CD4-positive, alpha-beta T cell (primary cell): ENCODE data around the gene KLLN. TPM values are rescaled to one million over a fixed set of nuclear protein-coding genes. Genes with fewer than 3 reads are reported as not detected.
A peak's percentile ranks its signal among the peaks of the same experiment; 100 is the strongest.

Experiments
- ATAC-seq: fragments of 200-7000 bp; cut with Tn5 transposase; one replicate; pipeline ENCODE4 v1.10.0; 2022; ENCODE audit warnings: mild to moderate bottlenecking; ENCODE audit not compliant: poor library complexity
- CTCF ChIA-PET: fragments of 350-600 bp; sonication (Branson Sonifier 250); formaldehyde crosslinking; loops from one replicate; lab custom pipeline; 2021; ENCODE audit warnings: antibody characterized with exemption, inconsistent platforms; lab: Charles Lee
- POLR2A ChIA-PET: fragments of 350-600 bp; sonication (Branson Sonifier 250); formaldehyde crosslinking; loops from one replicate; lab custom pipeline; 2021; ENCODE audit warnings: antibody characterized with exemption, inconsistent platforms; lab: Charles Lee
- DNase-seq, 14 experiments: peaks; one replicate each; pipeline ENCODE4 v3.0.0-alpha.2; 2013 to 2020; ENCODE audit warnings: mixed read lengths in 2 of 14
- H3K27ac ChIP-seq, 2 donors: one replicate each; pipeline versions ENCODE4 v1.5.1 to v1.7.0; 2013; ENCODE audit warnings: low read length in 2 of 2, low read depth in 1 of 2, mild to moderate bottlenecking in 1 of 2
- H3K27me3 ChIP-seq, 2 experiments: 1 replicate in 1 of 2; 2 replicates in 1 of 2; pipeline versions ENCODE4 v1.6.1 to v1.7.0; 2013; ENCODE audit warnings: low read length in 2 of 2, control low read depth in 1 of 2, mild to moderate bottlenecking in 1 of 2, moderate library complexity in 1 of 2; ENCODE audit not compliant: insufficient read depth in 2 of 2, control insufficient read depth in 1 of 2
- H3K36me3 ChIP-seq: one replicate; pipeline ENCODE4 v1.6.1; 2013; ENCODE audit warnings: low read length, control low read depth; ENCODE audit not compliant: insufficient read depth
- H3K4me1 ChIP-seq: one replicate; pipeline ENCODE4 v1.6.1; 2013; ENCODE audit warnings: low read length, control low read depth; ENCODE audit not compliant: insufficient read depth
- H3K4me3 ChIP-seq: one replicate; pipeline ENCODE4 v1.5.1; 2013; ENCODE audit warnings: mild to moderate bottlenecking, low read length, moderate library complexity
- H3K9me3 ChIP-seq, 2 experiments: 1 replicate in 1 of 2; 2 replicates in 1 of 2; pipeline versions ENCODE4 v1.6.1 to v1.7.0; 2013; ENCODE audit warnings: low read length in 2 of 2, mild to moderate bottlenecking in 2 of 2, control low read depth in 1 of 2, moderate library complexity in 1 of 2; ENCODE audit not compliant: control insufficient read depth in 1 of 2, insufficient read depth in 1 of 2
- H3K27ac Mint-ChIP-seq: one replicate; pipeline ENCODE4 v1.8.0; 2020; ENCODE audit warnings: mixed read lengths
- H3K27me3 Mint-ChIP-seq: one replicate; pipeline ENCODE4 v1.8.0; 2021; ENCODE audit warnings: mixed read lengths
- H3K36me3 Mint-ChIP-seq: one replicate; pipeline ENCODE4 v1.8.0; 2021; ENCODE audit warnings: low read depth, mixed read lengths
- H3K4me1 Mint-ChIP-seq: one replicate; pipeline ENCODE4 v1.8.0; 2021; ENCODE audit warnings: low read depth, mixed read lengths
- H3K4me3 Mint-ChIP-seq: one replicate; pipeline ENCODE4 v1.8.0; 2020; ENCODE audit warnings: mild to moderate bottlenecking, mixed read lengths
- H3K9me3 Mint-ChIP-seq: one replicate; pipeline ENCODE4 v1.8.0; 2020; ENCODE audit warnings: mixed read lengths
- CTCF ChIP-seq: fragments of 200-600 bp; IDR thresholded peaks from one replicate; pipeline ENCODE4 v1.8.0; 2022; ENCODE audit warnings: antibody characterized with exemption, mild to moderate bottlenecking
- intact Hi-C, 2 experiments: fragments of 100-400 bp; cut with DNase I in 1 of 2; cut with micrococcal nuclease in 1 of 2; formaldehyde crosslinking; loops; one replicate each; pipeline versions ENCODE4 v1.15.1 to v1.9.0; 2023 to 2025; cut with DNase I, micrococcal nuclease
- total RNA-seq, 174 experiments: library from RNA in 2 of 174; stranded (reverse) in 2 of 174; gene quantifications; one replicate each; pipeline ENCODE4 v1.2.3 and lab custom pipeline; 2021 to 2026

Gene KLLN
- total RNA-seq, 2 experiments from 2014 or later = 0.33 to 0.36 TPM

DNA sequence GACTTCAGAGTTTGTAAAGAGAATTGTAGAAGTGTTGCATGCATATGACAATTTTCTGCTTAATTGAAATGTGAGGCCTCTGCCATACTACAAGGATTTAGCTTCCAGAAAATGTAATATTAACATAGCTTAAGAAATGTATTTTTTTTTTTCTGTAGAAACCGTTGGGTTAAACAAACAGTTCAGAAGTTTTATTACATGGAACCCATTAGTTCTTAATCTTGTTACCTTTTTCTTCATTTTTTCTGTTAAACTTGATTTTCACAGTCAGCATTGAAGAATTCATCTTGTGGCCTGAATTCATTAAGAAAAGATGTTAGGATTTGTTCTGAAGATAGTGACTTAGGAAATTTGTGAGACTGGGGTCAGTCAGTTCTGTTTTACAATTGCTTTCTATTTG, 4.9 kb upstream of the KLLN start:
- H3K9me3 Mint-ChIP-seq = no peaks in the 10 kb centered on the region
- no peak for TF ChIP-seq CTCF
- no peaks in the 10 kb centered on the region for H3K9me3 ChIP-seq
- ATAC-seq (no peak), DNase-seq (no peak)
- H3K27ac Mint-ChIP-seq = peak overlapping the region; percentile 66
- H3K4me1 ChIP-seq = peaks cover 16% of the 10 kb centered on the region
- ChIA-PET POLR2A (interaction anchor here (0.6 to 0.8 kb wide), 2 partner anchors 108 to 524 kb away, joined by 3 to 4 read pairs; no protein-coding TSS in a partner anchor), CTCF (no interaction called here)
- peak overlapping the region; percentile 85 for H3K4me3 Mint-ChIP-seq
- H3K27ac ChIP-seq = no peak overlapping the region
- peak overlapping the region; percentile 94 for H3K4me3 ChIP-seq
- intact Hi-C loops = loop anchor here in 1 of 2 experiments (10.0 kb wide), 2 partner anchors 327 to 947 kb away; no protein-coding TSS in a partner anchor
- no peaks in the 10 kb centered on the region for H3K27me3 ChIP-seq
- peaks cover 74% of the 10 kb centered on the region for H3K4me1 Mint-ChIP-seq
- H3K36me3 ChIP-seq = no peaks in the 10 kb centered on the region
- H3K36me3 Mint-ChIP-seq = peaks cover 51% of the 10 kb centered on the region
- H3K27me3 Mint-ChIP-seq = no peaks in the 10 kb centered on the region

DNA sequence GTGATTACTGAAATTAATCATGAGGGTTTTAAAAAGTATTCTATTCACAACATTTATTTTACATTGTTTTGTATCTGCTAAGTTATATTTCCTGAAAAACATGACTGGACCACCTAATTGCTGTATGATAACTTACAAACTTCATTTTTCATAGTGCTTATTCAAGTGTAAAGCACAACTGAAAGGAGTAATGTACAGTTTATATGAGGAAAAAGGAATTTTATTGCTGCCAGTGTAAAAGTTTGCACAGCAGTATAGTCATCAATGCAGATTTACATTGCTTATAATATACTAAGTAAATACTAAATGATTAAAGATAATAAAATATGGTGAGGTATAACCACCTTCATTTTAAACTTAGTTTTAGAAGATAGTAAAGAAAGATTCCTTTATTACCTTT, 4.1 kb upstream of the KLLN start:
- intact Hi-C loops = loop anchor here in 1 of 2 experiments (10.0 kb wide), 2 partner anchors 327 to 947 kb away; no protein-coding TSS in a partner anchor

DNA sequence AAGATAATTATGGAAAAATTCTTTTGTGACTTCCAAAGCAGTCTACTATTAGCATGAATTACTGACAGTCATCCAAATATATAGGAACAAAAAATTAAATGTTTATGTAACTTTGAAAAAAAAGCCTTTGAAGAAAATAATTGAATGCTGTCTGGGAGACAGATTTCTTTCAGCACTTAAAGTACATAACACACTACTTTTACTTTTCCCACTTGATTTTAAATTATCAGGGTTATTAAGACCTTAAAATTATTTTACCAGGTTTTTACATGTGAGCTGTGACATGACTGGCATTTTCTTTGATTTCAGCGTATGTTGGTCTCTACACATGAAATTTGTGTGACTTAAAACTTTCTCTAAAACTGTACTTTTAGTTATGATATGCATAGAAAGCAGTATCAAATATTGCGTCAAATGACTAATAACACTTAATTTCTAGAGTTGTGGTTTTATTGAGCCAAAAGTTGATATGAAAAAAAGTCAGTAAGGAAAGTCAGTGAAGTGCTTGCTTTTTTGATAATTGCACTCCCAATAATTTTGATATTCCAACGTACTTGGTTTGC, 3.2 kb upstream of the KLLN start:
- Mint-ChIP-seq H3K36me3 (peaks cover 58% of the 10 kb centered on the region), H3K27me3 (no peaks in the 10 kb centered on the region), H3K4me1 (peaks cover 67% of the 10 kb centered on the region), H3K9me3 (no peaks in the 10 kb centered on the region), H3K4me3 (peak overlapping the region; percentile 96), H3K27ac (peak overlapping the region; percentile 88)
- Histone ChIP-seq H3K36me3 (no peaks in the 10 kb centered on the region), H3K9me3 (no peaks in the 10 kb centered on the region), H3K4me3 (peak overlapping the region; percentile 94), H3K4me1 (peaks cover 21% of the 10 kb centered on the region), H3K27me3 (no peaks in the 10 kb centered on the region), H3K27ac (no peak overlapping the region)
- ATAC-seq = no peak
- no peak for TF ChIP-seq CTCF
- ChIA-PET POLR2A (interaction anchor here (1.2 to 6.7 kb wide), 2 partner anchors 8 to 520 kb away, joined by 5 to 168 read pairs; no protein-coding TSS in a partner anchor), CTCF (interaction anchor here (1.3 to 1.6 kb wide), 4 partner anchors 8 to 523 kb away, joined by 3 to 7 read pairs (median 4); no protein-coding TSS in a partner anchor)
- no peak for DNase-seq
- intact Hi-C loops = loop anchor here in 1 of 2 experiments (10.0 kb wide), 2 partner anchors 328 to 948 kb away; no protein-coding TSS in a partner anchor

More for the DNA sequence above, 4.1 kb upstream of the KLLN start:
- ATAC-seq (no peak), DNase-seq (no peak)
- no peak overlapping the region for H3K27ac ChIP-seq
- Mint-ChIP-seq H3K9me3 (no peaks in the 10 kb centered on the region), H3K27me3 (no peaks in the 10 kb centered on the region), H3K36me3 (peaks cover 54% of the 10 kb centered on the region), H3K27ac (peak overlapping the region; percentile 88), H3K4me1 (peaks cover 66% of the 10 kb centered on the region), H3K4me3 (peak overlapping the region; percentile 96)
- H3K9me3 ChIP-seq = no peaks in the 10 kb centered on the region
- POLR2A ChIA-PET = interaction anchor here (0.8 kb wide), 1 partner anchor 109 kb away, joined by 4 read pairs; no protein-coding TSS in a partner anchor
- peak overlapping the region; percentile 94 for H3K4me3 ChIP-seq
- H3K4me1 ChIP-seq = peaks cover 15% of the 10 kb centered on the region
- no peak for TF ChIP-seq CTCF
- CTCF ChIA-PET = no interaction called here
- no peaks in the 10 kb centered on the region for H3K36me3 ChIP-seq
- no peaks in the 10 kb centered on the region for H3K27me3 ChIP-seq
